CD4-positive, alpha-beta T cell treated with Interleukin-15 for 1 hour (primary cell): Measurements from ENCODE around the gene CHD9.
"Not testable (repeated sequence)": the region's sequence is repeated elsewhere in the genome, so short reads cannot be mapped to it uniquely, and the experiment has no call there.

Experiments used
- DNase-seq: peaks from one replicate; pipeline ENCODE4 v3.0.0-alpha.2; 2020

The CHD9 gene, protein sequence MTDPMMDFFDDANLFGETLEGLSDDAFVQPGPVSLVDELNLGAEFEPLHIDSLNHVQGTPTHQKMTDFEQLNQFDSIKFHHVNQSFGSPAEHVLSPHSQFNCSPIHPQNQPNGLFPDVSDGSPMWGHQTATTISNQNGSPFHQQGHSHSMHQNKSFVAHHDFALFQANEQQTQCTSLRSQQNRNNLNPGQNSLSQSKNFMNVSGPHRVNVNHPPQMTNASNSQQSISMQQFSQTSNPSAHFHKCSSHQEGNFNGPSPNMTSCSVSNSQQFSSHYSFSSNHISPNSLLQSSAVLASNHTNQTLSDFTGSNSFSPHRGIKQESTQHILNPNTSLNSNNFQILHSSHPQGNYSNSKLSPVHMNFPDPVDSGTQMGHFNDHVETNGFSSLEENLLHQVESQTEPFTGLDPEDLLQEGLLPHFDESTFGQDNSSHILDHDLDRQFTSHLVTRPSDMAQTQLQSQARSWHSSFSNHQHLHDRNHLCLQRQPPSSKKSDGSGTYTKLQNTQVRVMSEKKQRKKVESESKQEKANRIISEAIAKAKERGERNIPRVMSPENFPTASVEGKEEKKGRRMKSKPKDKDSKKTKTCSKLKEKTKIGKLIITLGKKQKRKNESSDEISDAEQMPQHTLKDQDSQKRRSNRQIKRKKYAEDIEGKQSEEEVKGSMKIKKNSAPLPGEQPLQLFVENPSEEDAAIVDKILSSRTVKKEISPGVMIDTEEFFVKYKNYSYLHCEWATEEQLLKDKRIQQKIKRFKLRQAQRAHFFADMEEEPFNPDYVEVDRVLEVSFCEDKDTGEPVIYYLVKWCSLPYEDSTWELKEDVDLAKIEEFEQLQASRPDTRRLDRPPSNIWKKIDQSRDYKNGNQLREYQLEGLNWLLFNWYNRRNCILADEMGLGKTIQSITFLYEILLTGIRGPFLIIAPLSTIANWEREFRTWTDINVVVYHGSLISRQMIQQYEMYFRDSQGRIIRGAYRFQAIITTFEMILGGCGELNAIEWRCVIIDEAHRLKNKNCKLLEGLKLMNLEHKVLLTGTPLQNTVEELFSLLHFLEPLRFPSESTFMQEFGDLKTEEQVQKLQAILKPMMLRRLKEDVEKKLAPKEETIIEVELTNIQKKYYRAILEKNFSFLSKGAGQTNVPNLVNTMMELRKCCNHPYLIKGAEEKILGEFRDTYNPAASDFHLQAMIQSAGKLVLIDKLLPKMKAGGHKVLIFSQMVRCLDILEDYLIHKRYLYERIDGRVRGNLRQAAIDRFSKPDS (N-terminal part only)

GRCh38 chr16:53054670-53055485, at the start of gene CHD9:
TSS of gene CHD9 (plus strand) at chr16:53054991. CDS start at chr16:53156090, 101,099 bp downstream.
- peak; percentile 73 for DNase-seq

- no peak for DNase-seq
Observed at GRCh38 chr16:53007095-53007494, 47.7 kb upstream of the CHD9 start.

DNA sequence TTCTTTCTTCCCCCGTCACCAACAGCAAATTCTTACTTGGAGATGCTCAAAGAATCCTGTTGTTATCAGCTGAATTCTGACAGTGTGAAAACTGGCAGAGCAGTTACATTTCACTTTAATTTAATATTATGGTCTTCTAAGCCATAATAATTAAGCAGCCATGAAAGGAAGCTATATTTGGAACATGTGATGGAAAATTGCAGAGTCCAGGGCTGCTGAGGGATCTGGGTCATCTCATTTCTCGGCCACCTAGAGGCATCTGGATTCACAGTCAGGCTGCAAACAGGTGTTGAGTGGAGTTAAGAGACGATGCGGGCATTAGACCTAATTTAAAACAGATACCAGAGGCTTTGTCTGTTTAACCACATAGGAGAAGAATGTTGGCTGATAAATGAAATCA, 40.5 kb upstream of the CHD9 start:
- DNase-seq, result no peak

- DNase-seq, result no peak
Observed at GRCh38 chr16:53018834-53019416, 35.9 kb upstream of the CHD9 start.

- no peak for DNase-seq
Observed at GRCh38 chr16:53022374-53022773, 32.4 kb upstream of the CHD9 start.

- DNase-seq, result no peak
Observed at GRCh38 chr16:53024045-53024444, 30.7 kb upstream of the CHD9 start.

- DNase-seq, result no peak
Observed at GRCh38 chr16:53029971-53030370, 24.8 kb upstream of the CHD9 start.

DNA sequence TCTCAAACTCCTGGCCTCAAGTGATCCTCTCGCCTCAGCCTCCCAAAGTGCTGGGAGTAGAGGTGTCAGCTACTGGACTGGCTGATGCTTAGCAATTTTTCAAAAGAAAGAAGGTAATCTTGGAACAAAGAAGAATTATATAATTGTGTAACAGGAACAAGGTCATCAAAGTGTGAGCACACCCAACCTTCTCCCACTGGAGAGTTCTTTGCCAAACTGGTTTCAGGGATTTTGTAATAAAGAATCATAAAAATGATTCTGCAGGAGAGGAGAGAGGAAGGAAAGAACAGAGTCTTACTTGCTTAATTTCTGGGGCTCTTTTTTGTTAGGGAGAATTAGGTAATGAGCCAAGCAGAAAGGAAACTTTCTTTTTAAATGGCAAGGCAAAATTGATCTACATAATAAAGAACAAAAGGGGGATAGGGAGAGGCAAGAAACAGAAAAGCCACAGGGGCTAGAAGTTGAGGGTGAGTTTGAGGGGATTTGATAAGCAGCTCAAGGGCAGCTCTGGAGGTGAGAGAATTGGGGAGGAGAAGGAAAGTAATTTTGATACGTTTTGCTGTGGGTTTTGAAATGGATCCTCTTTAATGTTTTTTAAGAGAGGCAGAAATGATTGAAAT, 23.4 kb upstream of the CHD9 start:
- no peak for DNase-seq

- DNase-seq, result no peak
Observed at GRCh38 chr16:53034306-53034705, 20.5 kb upstream of the CHD9 start.

DNA sequence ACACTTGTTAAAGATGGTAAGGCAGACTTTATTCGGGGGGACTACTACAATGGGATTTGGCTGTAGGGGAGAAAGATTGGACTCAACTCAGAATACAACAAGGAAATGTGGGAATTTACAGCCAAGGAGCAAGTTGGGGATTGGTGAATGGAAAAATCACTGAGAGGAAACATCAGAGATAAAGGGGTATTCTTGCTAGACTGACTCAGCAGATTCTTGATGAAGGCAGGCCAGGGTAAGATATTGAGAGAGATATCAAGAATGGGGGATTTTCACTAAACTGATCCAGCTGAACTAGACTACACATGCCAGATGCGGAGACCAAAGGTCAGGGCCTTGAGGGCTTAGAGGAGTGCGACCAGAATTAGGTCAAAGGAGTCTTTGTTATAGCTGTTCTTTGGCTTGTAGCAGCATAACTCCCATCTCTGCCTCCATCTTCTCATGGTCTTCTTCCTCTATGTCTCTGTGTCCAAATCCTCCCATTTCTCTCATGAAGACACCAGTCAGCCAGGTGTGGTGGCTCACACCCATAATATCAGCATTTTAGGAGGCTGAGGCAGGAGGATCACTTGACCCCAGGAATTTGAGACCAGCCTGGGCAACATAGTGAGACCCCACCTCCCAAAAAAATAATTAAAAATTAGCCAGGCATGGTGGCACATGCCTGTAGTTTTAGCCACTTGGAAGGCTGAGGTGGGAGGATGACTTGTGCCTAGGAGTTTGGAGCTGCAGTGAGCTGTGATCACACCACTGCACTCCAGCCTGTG, 19.4 kb upstream of the CHD9 start:
- DNase-seq, result no peak

GRCh38 chr16:53036066-53036465, 18.7 kb upstream of the CHD9 start:
- DNase-seq, result no peak

DNA sequence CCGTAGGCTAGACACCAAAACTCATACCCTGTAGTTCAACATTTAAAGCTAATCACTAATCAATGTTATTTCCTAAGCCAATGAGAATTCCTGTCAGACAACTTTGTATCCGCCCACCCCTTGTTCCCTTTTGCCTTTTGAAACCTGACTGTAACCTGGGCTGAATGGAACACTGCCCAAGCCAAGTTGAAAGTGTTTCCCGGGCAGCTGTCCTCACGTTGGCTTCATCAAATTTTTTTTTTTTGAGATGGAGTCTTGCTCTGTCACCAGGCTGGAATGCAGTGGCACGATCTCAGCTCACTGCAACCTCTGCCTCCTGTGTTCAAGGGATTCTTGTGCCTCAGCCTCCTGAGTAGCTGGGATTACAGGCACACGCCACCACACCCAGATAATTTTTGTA, 18.1 kb upstream of the CHD9 start:
- not testable (repeated sequence) for DNase-seq

- DNase-seq, result no peak
Observed at GRCh38 chr16:53040788-53041187, 14.0 kb upstream of the CHD9 start.

DNA sequence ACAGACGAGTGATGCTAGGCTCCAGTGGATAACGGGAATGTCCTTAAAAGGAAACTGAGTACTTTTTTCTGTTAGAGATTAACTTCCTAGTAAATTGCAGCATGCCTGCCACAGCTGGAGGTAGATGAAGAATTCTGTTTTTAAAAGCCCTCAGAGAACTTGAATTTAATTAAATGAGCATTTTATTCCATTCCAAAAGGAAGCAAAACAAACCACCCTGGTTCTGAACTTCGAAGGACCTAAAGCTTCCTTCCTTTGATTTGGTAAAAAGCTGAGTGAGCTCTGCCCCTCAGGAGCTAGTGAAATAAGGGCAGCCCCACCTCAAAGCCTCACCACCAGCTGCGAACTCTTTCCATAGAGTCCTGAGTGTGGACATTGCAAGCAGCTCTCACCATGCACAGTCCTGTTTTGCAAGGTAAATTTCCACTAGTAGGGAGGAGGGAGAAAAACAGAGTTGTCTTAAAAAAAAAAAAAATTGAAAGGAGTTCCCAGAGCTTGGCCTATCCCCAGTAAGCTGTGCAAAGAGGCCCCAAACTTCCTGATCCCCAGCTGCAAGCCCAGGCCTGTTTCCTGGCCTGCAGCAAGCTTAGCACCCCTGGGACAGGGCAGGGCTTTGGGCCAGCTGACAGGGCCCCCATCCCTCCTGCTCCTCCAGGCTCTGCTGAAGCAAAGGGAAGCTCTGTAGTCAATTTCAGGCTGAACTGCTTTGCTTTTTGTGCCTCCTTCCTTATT, 13.3 kb upstream of the CHD9 start:
- no peak for DNase-seq

DNA sequence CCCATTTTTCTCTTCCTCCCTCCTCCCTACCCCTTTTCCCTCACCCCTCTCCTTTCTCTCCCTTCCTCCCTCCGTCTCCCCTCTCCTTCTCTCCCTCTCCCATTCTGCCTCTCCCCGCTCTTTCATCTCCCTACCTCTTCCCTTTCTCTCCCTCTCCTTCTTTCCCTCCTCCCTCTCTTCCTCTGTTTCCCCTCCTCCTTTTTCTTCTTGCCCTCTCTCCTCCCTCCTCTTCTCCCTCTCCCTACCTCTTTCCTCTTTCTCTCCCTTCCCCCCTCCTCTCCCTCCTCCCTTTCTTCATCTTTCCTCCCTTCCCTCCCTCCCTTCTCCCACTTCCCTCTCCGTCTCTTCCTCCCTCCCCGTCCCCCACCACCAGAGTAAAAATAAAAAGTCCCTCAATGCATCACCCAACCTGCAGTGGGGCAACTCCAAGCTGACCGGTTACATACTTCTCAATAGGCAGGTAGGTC, 12.5 kb upstream of the CHD9 start:
- DNase-seq, result no peak

DNA sequence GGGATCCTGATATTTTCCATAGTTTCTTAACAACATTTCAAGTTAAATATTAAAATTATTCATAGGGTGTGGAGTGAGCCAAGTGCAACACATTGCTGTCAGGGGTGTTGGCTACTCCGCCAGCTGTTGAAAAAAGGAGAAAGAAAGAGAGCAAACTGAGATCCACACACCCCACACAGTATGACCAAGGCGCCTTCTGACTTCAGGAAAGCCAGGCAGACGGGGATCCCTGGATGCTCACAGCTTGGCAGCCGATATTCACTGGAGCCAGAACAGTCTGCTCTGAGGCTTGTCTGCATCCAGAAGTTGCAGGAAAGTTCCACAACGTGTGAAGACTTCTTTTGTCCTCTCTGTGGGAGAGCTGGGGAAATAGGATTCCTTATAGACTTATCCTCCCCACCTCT, 11.4 kb upstream of the CHD9 start:
- DNase-seq, result no peak

- no peak for DNase-seq
Observed at GRCh38 chr16:53043986-53044601, 10.7 kb upstream of the CHD9 start.

- no peak for DNase-seq
Observed at GRCh38 chr16:53045341-53046220, 9.2 kb upstream of the CHD9 start.
